SK-N-SH treated with all-trans-retinoic acid at 6 μM for 48 hours (cell line): Measurements from ENCODE around the gene BLVRB.

Experiments used
- BACH2 ChIP-seq: fragments of 250-450 bp; sonication (Bioruptor Pico); IDR thresholded peaks from 2 replicates; pipeline ENCODE4 v1.9.0; 2021; ENCODE audit warnings: mild to moderate bottlenecking, borderline replicate concordance
- ISL1 ChIP-seq: fragments of 250-450 bp; sonication (Bioruptor Pico); IDR thresholded peaks from 2 replicates; pipeline ENCODE4 v2.1.2; 2022; ENCODE audit warnings: mild to moderate bottlenecking, moderate library complexity
- SNAI2 ChIP-seq: fragments of 250-450 bp; sonication (Bioruptor Pico); IDR thresholded peaks from 2 replicates; pipeline ENCODE4 v1.5.0; 2020; ENCODE audit warnings: mild to moderate bottlenecking, moderate library complexity
- TCF4 ChIP-seq: fragments of 250-450 bp; sonication (Bioruptor Pico); IDR thresholded peaks from 2 replicates; pipeline ENCODE4 v1.8.0; 2021; ENCODE audit warnings: mild to moderate bottlenecking, moderate library complexity, borderline replicate concordance
- TOX ChIP-seq: fragments of 250-450 bp; sonication (Bioruptor Pico); IDR thresholded peaks from 2 replicates; pipeline ENCODE4 v1.8.0; 2021; ENCODE audit warnings: mild to moderate bottlenecking, moderate library complexity, borderline replicate concordance
- ZFP3 ChIP-seq: fragments of 250-450 bp; sonication (Bioruptor Pico); IDR thresholded peaks from 2 replicates; pipeline ENCODE4 v1.5.0; 2020; ENCODE audit warnings: mild to moderate bottlenecking, moderate library complexity
- TF ChIP-seq, protein P1 (sequence below): fragments of 250-450 bp; sonication (Bioruptor Pico); IDR thresholded peaks from 2 replicates; pipeline ENCODE4 v1.5.1; 2021; ENCODE audit warnings: mild to moderate bottlenecking, moderate library complexity

DNA sequence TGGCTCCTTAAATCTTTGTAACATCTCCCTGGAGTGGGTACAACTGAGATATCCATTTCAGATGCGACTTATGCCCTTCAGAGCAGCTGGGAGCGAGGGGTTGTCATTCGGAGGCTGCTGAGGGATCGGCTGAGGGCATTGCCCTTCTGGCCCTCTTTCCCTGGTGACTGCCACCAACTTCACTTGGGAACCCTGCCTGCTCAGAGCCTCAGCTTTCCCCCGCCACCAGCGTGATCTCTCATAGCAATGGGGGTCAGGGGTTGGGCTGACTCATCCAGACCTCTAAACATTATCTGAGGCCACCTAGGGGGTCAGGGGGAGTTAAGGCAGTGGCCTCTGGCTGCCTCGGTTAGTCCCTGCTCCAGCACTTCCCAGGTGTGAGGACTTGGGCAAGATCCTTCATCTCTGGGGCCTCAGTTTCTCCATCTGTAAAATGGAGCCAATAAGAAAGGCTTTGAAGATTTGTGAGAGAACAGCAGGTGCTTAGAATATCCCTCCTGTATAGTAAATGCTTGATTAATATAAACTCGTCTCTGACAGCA is 53.5 kb downstream of the BLVRB start:
- TF ChIP-seq ZFP3 (CRISPR knock-in tag) (no peak), BACH2 (no peak), TCF4 (CRISPR knock-in tag) (no peak), ISL1 (CRISPR knock-in tag) (no peak), TOX (CRISPR knock-in tag) (no peak), SNAI2 (CRISPR knock-in tag) (no peak)
- TF ChIP-seq, protein P1, sequence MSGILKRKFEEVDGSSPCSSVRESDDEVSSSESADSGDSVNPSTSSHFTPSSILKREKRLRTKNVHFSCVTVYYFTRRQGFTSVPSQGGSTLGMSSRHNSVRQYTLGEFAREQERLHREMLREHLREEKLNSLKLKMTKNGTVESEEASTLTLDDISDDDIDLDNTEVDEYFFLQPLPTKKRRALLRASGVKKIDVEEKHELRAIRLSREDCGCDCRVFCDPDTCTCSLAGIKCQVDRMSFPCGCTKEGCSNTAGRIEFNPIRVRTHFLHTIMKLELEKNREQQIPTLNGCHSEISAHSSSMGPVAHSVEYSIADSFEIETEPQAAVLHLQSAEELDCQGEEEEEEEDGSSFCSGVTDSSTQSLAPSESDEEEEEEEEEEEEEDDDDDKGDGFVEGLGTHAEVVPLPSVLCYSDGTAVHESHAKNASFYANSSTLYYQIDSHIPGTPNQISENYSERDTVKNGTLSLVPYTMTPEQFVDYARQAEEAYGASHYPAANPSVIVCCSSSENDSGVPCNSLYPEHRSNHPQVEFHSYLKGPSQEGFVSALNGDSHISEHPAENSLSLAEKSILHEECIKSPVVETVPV: no peak
